Pulmonary artery endothelial cell (primary cell): ENCODE results near the gene PIGC. TPM values are rescaled to one million over a fixed set of nuclear protein-coding genes. Genes with fewer than 3 reads are reported as not detected.
A peak's percentile ranks its signal among the peaks of the same experiment; 100 is the strongest.

Source experiments
- DNase-seq: peaks from one replicate; pipeline ENCODE4 v3.0.0-alpha.2; 2011; ENCODE audit warnings: low read depth, low spot score
- total RNA-seq: library from RNA; depleted of rRNA; stranded (reverse); fragments of >200 nt; gene quantifications from 2 replicates; pipeline ENCODE4 v1.2.3, GENCODE V29; 2014

PIGC gene
- total RNA-seq, 1 donor from 2014 or later, result 19.7 TPM

DNA sequence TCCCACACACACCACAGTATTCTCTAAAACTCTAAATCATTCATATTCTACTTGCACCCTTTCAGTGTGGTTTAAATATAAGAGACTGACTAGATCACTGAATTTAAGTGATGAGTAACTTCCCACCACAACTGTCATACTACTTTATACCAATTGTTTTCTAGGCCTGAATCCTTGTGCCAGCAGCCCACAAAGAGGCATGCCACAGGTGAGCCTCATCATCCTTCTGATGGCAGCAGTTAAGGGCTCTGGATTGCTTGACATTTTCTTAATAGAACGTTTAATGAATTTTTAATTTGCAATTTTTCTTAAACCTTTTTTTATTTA is 13.8 kb downstream of the PIGC start:
- no peak for DNase-seq

DNA sequence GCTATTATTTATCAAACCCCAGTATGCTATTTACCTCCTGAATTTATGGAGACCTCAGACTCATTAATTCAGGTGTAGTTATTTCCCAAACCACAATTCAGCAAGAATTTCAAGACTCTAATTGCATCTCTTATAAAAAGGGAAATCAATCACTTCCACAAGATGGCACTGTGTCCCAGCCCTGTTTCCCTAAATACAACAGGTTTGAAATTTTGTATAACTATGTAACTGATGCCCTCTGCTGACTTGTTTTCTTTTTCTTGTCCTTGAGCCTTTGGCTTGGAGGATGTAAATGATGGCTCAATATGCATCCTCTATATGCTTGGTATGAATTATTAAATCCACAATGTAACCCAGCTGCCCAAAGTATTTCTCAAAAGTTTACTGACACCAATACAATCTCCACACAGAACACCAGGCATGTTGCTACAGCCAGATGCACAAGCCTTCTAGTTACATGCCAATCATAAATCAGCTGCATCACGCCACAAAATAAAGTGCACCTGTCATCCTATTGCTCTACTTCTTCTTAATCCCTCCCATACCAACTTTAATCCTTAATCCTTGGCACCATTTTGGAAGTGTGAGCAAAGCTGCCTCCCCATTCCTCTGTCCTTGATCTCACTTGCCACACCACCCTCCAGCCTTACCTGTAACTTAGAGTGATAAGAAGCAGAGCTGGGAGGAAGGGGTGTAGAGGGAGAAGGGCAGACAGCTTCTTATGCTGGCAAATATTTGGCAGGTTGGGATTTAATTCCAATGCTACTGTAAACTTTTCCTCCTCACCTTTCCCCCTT is 14.3 kb downstream of the PIGC start:
- peak; percentile 39 for DNase-seq

DNA sequence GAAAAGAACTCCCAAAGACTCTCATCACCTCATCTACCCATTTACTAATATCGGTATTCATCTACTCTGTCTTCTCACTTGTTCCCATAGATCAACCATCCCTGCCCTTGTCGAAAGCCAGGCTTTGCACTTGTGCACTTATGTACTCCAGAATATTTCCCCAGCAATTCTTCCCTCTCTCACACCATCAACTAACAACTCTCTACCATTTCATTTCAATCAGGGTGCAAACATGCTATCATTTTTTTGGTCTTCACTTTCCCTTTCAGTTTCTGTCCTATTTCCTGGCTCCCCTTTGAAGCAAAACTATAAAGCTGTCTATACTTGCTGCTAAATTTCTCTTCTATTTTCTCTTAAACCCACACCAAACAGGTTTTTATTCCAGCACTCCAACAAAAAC is 16.7 kb downstream of the PIGC start:
- no peak for DNase-seq

DNA sequence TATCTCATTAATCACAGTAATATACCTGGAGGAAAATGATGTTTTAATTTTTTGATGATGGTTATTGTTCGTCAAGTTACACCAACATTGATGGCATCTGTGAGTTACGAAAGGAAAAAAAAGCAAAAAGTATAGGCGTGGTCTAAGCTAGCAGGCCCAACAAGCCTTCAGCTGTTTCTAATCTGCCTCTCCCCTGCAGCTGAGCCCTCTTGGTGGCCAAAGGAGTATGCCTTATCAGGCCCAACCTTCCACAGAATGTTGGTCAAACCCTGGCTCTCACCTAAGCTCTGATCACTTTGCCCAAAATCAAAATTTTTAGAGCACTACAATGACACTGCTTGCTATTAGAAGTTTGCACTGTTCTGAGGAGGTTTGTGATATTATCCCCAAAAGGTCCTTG is 18.5 kb downstream of the PIGC start:
- no peak for DNase-seq

DNA sequence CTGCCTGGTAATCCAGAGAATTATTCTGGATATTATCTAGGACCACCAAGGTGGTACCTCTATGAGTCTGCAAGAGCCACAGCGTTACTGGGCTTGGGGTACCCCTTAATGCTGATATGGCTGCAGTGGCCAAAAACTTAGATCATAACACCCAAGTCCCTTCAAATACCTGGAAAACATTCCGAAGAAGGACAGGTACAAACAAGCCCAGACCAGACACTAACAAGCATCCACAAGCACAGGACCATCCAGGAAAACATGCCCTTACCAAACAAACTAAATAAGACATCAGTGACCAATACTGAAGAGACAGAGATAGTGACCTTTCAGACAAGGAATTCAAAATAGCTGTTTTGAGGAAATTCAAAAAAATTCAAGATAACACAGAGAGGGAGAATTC is 20.5 kb downstream of the PIGC start:
- DNase-seq, result no peak

DNA sequence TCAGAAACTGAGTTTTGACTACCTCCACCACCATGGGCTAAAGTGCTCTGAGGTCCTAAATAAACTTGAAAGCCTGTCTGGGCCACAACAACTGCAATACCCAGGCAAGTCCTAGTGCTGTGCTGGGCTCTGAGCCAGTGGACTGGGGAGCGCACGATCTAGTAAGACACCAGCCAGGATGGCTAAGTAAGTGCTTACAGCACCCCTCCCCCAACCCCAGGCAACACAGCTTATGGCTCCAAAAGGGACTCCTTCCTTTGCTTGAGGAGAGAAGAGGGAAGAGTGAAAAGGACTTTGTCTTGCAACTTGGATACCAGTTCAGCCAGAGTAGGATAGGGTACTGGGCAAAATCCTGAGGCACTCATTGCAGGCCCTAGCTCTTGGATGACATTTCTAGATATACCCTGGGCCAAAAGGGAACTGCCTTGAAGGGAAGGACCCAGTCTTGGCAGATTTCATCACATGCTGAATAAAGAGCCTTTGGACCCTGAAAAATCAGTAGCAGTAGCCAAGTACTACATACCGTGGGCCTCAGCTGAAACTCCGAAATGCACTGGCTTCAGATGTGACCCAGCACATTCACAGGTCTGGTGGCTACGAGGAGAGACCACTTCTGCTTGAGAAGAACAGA is 21.8 kb downstream of the PIGC start:
- DNase-seq, result no peak

DNA sequence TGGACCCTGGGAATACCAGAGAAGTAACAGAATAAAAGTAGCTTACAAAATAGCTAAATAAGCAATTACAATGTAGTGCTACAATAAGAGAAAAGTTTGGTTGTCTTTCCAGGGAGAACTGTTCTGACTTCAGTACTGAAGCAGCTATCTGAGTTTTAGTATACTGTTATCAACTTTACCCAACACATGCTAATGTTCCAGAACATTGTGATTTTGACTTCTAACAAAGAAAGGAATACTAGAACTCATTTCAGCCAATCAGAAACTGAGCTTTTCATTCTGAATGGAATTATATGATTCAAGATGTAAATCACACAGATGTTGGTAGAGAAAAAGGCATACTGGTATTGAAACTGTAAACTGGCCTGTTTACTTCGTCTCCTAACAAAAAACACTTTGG is 23.5 kb downstream of the PIGC start, which contains the start of gene C1orf105:
TSS of gene C1orf105 (plus strand) at position 301 of the 400 bp plus-strand sequence. CDS start 201 bp downstream, outside the sequence.
- DNase-seq, result no peak

DNA sequence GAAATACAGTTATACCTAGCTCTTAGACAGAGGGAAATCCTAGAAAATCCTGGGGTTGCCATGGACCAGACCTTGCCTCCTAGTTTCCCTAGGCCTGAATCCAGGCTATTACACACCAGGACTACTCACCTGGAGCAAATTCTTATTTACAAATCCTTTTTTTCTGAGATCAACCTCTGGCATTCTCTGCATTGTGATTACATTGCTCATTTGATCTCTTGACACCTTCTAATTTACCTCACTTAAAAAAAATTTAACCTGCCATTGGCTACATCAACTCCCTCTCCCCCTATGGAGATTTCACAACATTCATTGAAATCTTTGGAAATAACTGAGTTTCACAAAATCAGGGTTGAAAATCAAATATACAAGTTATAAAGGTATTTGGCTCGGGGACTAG is 26.3 kb downstream of the PIGC start:
- no peak for DNase-seq

DNA sequence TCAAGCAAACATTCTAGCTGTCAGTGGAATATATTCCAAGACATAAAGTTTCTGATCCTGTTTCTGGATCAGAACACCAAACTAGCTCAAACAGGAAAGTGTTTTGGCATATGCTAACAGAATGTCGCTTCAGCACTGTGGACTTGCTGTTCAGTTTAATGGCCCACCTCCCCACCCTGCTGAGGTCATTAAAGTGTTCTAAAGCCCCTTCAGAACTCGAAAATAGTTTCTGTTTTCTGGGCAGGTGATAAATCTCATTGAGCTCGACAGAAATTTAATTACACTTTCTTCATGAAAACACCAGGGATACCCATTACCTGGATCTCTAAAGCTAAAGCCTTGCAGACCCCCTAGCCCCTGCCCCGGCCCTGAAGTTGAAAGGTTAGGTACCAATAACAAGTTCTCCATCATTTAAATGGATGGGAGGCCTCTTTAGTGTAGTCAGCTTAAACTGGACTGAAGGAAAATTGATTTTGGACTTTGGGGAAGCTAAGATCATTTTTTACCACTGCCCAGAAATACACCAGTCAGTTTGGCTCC is 27.3 kb downstream of the PIGC start:
- DNase-seq, result no peak

DNA sequence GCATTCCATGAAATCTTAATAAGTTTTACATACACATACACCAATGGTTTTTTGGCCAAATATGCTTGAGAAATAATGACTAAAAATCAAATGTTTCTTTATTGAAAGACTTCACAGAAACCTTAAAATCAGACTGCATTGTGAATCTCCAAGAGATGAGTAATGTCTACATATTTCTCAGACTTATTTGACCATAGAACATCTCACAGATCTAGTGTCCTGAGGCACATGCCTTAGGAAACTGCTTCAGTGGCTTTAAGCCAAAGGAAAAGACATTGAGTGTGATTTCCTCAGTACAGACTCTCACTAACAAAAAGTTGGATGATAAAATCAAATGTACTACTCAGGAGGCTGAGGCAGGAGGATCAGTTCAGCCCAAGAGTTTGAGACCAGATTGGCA is 29.5 kb downstream of the PIGC start:
- no peak for DNase-seq

DNA sequence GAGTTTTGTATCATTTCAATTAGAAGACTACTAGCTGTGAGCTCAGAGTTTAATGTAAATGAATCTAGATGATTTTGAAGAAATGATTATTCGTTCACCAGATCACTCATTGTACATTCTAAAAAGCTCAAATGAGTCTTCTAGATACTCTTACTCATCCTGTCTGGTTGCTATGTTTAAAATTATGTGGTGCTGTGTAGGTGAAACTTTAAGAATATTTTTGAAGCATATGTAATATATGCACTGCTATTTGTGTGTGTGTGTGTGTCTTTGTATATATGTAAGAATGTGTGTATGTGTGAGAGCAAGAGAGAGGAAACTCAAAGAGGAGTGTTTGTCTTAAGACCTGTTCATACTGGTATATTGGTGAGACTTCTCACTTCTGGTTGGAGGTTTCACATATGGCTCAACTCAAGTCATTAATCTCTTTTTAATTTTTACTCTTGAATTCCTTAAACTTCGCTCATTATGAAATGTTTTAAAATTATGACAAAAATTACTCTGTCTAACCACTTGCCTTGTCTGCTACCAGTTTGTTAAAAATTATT is 32.0 kb downstream of the PIGC start:
- DNase-seq, result no peak

DNA sequence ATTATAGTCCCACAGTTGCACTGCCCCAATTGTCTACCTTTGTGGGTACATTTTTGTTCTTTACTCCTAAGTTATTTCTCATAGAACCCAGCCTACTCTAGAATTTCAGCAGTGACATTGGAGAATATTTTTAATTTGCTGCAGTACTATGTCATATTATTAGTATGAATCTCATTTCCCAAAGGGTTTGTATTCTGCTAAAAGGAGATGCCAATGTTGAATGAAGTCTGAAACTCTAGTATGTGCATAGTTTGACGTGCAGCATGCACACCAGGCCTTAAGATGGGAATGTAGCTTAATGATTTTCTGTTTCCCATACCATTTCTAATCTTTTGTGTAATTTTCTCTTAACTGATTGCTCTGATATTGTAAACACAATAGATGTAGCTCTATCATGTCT is 33.8 kb downstream of the PIGC start:
- no peak for DNase-seq

DNA sequence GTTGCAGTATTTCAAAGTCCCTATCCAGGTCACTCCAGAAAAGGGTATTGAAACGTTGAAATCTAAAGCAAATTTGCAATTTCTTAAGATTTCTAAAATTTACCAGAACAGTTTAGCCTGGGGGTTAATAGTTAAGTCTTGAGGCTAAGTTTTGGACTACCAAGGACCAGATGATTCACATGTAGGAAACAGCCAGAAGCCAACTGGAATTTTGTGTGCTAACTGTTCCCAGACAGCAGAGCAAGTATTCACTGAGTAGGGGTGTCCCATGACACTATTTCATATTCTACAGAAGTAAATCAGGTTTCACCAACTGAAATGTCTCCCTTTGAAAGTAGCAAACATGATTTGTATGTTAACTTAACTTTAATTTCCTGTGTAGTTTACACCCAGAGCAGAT is 34.9 kb downstream of the PIGC start:
- no peak for DNase-seq

DNA sequence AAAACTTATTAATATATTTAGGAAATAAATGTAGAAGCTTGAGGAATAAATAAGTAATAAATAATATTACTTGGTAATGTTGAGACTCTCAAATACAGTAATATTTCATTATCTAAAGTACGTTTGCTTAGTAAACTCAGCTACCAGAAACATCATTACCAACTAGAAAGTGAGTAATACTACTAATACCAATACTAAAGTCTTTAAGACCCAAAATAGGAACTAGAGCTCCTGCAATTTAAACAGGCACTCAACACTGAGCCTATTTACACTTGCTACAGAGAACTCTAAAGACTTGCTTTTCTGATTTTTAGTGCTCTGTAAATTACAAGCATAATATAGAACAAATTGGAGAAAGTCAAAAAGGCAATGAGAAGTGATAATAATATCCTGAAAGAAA is 36.9 kb downstream of the PIGC start:
- DNase-seq, result no peak

DNA sequence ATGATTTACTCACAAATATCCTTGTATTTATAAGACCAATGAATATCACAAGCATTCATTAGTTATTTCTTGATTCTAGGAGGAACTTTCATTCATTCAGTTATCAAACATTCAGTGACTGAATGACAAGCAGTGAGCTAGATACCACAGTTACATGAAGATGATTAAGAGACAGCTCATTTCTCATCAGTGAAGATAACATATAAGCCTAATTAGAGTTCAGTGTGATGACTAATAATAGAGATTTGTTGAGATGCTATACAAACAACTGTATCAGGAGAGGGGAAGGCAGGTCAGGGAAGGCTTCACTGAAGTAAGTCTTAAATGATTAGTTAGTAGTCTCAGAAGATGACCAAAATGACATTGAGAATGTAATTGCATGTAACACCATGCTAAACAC is 38.0 kb downstream of the PIGC start:
- no peak for DNase-seq

DNA sequence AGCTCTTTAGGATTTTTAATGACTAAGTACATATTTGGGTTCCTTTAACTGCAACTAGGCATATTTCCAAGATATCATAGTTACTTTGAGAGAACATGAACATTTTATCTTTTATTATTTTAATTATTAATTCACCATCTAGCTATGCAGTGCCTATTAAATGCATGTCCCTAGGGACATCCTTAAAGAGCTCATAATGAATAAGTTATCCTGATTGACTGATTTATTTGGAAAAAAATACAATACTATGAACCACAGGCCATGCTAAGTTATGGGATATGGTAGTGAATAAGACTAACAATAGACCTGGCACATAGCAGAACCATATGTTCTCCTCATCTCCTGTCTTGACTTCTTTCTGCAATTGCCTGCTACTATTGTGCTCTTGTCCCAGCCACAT is 39.7 kb downstream of the PIGC start:
- no peak for DNase-seq

DNA sequence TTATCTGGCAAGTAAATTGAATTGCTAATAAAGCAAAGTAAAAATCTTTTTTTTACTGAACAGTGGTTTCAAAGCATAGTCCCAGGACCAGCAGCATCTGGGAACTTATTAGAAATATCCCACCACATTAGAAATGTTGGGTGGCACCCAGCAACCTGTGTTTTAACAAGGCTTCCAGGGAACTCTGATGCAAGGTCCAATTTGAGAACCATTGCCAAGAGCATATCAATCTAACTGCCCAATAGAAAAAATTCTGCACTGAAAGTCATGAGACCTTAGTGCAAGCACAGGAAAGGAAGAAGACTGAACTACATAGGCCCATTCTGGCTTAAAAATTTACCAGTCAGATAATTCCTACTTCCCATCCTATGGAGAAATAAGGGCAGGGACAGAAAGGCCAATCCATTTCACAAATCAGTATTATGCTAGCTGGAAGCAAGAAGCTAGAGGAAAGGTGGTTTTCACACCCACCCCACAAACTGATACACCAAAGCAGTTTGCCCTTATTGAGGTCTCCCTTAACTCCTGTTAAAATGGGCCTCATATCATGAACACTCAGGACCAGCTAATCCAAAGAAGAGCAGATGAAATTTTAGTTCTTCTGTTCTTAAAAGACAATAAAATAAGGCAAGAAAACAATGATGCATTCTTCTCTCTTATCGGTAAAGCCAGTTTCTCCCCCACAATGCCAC is 40.8 kb downstream of the PIGC start:
- DNase-seq, result no peak

DNA sequence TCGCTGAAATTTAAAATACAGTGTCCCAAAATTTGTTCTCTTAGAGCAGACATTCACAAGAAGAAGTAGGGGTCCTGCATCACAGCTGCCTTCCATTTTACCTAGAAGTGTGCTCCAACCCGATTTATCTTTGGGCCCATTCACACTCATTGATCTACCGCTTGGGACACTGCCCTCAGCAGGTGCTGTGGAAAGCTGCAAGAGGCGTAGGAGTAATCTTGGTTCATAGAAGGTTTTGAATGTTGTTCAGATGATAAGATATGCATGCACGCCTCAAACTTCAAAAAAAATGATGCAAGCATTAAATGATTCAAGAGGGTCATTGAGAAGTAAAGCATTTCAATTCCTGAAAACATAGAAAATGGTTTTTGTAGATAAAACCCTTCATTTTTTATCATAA is 42.0 kb downstream of the PIGC start:
- DNase-seq, result no peak

DNA sequence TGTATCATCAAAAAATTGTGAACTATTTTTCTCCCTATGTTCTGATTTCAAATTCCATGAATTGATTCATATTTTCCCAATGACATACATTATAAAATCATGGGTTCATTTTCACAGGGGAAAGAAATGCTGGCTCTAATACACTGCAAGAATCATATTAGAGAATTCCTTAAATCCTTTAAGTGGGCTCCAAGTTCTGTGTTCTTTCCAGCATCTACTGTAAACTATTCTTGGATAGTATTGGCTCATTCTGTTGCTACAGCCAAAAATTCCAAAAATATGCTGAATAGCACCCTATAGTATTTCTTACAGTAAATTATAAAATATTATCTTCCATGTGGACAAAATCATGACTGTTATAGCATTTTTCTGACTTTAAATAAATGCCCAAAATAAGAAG is 42.4 kb downstream of the PIGC start:
- no peak for DNase-seq

DNA sequence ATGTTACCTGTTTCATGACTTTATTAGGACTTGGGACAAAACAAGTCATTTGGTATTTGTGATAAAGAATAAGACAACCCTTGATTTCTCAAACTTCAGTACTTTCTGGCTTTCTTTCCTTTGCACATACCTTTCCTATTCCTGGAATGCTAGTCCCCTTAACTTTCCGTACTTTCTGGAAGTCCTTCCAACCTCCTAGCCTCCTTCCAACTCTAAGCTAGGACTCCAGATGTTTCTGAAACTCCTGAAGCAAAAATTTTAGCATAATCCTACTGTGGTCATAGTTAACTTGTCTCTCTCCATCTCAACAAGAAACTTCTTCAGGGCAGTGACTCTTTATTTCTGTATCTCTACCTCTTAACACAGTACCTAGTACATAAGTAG is 43.2 kb downstream of the PIGC start:
- DNase-seq, result no peak

DNA sequence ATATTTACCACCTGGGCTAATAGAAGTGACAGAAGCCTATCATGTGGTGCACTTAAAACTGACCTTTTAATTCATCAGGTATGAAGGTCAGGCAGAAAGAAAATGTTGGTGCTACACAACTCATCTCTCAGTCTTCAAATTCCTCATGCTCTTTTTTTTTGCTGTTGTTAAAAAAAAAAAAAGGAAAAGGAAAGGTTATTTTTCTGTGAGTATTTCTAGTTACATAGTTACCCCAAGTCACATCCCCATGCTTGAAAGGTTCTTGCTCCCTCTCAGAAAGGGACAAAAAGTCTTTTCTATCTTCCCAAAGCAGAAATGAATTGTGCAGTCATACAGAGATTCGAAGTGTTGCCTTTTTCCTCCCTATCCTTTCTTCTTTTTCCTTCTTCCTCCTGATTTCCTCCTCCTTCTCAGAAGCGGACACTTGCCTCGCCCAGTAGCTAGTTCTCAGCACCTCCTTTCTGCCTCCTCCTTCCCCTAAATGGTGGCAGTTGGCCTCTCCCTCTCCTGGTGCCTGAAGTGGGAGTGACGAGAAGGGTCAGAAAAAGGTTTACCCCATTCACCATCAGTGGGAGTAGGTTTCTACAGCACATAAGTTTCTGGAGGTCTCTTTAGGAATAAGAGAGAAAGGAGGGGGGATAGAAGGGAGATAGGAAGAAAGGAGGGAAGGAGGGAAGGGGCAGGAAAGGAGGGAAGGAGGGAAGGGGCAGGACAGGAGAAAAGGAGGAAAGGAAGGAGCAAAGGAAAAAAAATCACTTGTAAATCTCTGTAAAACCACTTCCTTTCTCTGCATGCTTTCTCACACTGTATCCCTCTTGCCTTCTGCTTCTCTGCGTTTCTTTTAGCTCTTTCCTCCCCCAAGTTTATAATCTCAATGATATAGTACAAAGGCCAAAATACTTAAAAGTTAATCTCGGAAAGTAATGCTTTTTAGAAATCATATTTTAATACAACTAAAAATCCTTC is 43.8 kb downstream of the PIGC start:
- no peak for DNase-seq
